GM18867 (cell line): ENCODE measurements around the gene UBE2B.
A peak's percentile ranks its signal among the peaks of the same experiment; 100 is the strongest.
"Not testable (repeated sequence)": the region's sequence is repeated elsewhere in the genome, so short reads cannot be mapped to it uniquely, and the experiment has no call there.

Source experiments
- ATAC-seq: cut with Tn5 transposase; IDR thresholded peaks from one replicate; pipeline ENCODE4 v1.9.1; 2021; ENCODE audit warnings: mild to moderate bottlenecking, moderate library complexity; ENCODE audit not compliant: unreplicated experiment

The UBE2B gene

GRCh38 chr5:134370871-134371833, at the start of gene UBE2B:
Gene UBE2B (plus strand): TSS chr5:134371569. CDS start chr5:134371596, 27 bp downstream.
- peak; percentile 77 for ATAC-seq

- no peak for ATAC-seq
Measured at GRCh38 chr5:134327327-134327726, 44.0 kb upstream of the UBE2B start.

- no peak for ATAC-seq
Measured at GRCh38 chr5:134328619-134329018, 42.8 kb upstream of the UBE2B start.

GRCh38 chr5:134336833-134337232, 34.5 kb upstream of the UBE2B start:
- not testable (repeated sequence) for ATAC-seq

GRCh38 chr5:134343500-134343899, 27.9 kb upstream of the UBE2B start:
- not testable (repeated sequence) for ATAC-seq

- ATAC-seq = not testable (repeated sequence)
Measured at GRCh38 chr5:134345476-134345875, 25.9 kb upstream of the UBE2B start.

GRCh38 chr5:134345996-134346395, 25.4 kb upstream of the UBE2B start:
- no peak for ATAC-seq

- ATAC-seq = no peak
Measured at GRCh38 chr5:134349463-134349862, 21.9 kb upstream of the UBE2B start.

GRCh38 chr5:134355681-134356080, 15.7 kb upstream of the UBE2B start:
- no peak for ATAC-seq

GRCh38 chr5:134365604-134366003, 5.8 kb upstream of the UBE2B start:
- ATAC-seq = no peak

GRCh38 chr5:134370311-134370870, 978 bp upstream of the UBE2B start:
- ATAC-seq = peak; percentile 6

- ATAC-seq = peak; percentile 2
Measured at GRCh38 chr5:134371834-134372340, 518 bp downstream of the UBE2B start.

- not testable (repeated sequence) for ATAC-seq
Measured at GRCh38 chr5:134373633-134374032, 2.3 kb downstream of the UBE2B start.

- ATAC-seq = no peak
Measured at GRCh38 chr5:134374232-134374631, 2.9 kb downstream of the UBE2B start.

GRCh38 chr5:134380346-134380745, 9.0 kb downstream of the UBE2B start:
- no peak for ATAC-seq

GRCh38 chr5:134382204-134382603, 10.8 kb downstream of the UBE2B start:
- ATAC-seq = not testable (repeated sequence)

GRCh38 chr5:134383980-134384697, 12.8 kb downstream of the UBE2B start:
- ATAC-seq = no peak

GRCh38 chr5:134387443-134387842, 16.1 kb downstream of the UBE2B start:
- ATAC-seq = no peak

GRCh38 chr5:134392301-134392700, 20.9 kb downstream of the UBE2B start:
- ATAC-seq = no peak

GRCh38 chr5:134394932-134395331, 23.6 kb downstream of the UBE2B start:
- no peak for ATAC-seq

- no peak for ATAC-seq
Measured at GRCh38 chr5:134396274-134396673, 24.9 kb downstream of the UBE2B start.
